AG04450 (cell line): ENCODE results near the gene TMOD2. TPM values are rescaled to one million over a fixed set of nuclear protein-coding genes. Genes with fewer than 3 reads are reported as not detected.

Experiments
- CTCF ChIA-PET: fragments of 300-600, 350-600 bp; formaldehyde crosslinking; extraction: SDS; loops from one replicate; lab custom pipeline; 2022; ENCODE audit warnings: antibody characterized with exemption, inconsistent platforms; lab: Charles Lee
- POLR2A ChIA-PET: fragments of 350-600 bp; formaldehyde crosslinking; extraction: SDS; loops from one replicate; lab custom pipeline; 2021; ENCODE audit warnings: antibody characterized with exemption, inconsistent platforms; lab: Yijun Ruan, JAX
- DNase-seq: peaks from one replicate; pipeline ENCODE4 v3.0.0-alpha.2; 2011; ENCODE audit warnings: low read depth, low spot score
- H3K27ac ChIP-seq: one replicate; pipeline ENCODE4 v1.5.1; 2012; ENCODE audit warnings: low read depth, low read length, control low read depth
- H3K27me3 ChIP-seq: one replicate; pipeline ENCODE4 v1.6.0; 2012; ENCODE audit warnings: low read length; ENCODE audit not compliant: control insufficient read depth, insufficient read depth
- H3K4me3 ChIP-seq: 2 replicates; pipeline ENCODE4 v1.5.1; 2011; ENCODE audit warnings: mild to moderate bottlenecking, low read depth, low read length, control low read depth
- H3K9me3 ChIP-seq: 2 replicates; pipeline ENCODE4 v1.5.1; 2012; ENCODE audit warnings: low read length; ENCODE audit not compliant: control insufficient read depth, insufficient read depth
- polyA plus RNA-seq: library from polyadenylated mRNA; depleted of rRNA; stranded (reverse); fragments of >200 nt; gene quantifications from 2 replicates; pipeline ENCODE4 v1.2.3, GENCODE V29; 2011
- TF ChIP-seq, protein P1 (sequence below): IDR thresholded peaks from 2 replicates; pipeline ENCODE4 v1.5.1; 2011; ENCODE audit warnings: low read depth, low read length, control low read depth, inconsistent platforms

Gene TMOD2
- polyA plus RNA-seq, 1 experiment, result 3.2 TPM

DNA sequence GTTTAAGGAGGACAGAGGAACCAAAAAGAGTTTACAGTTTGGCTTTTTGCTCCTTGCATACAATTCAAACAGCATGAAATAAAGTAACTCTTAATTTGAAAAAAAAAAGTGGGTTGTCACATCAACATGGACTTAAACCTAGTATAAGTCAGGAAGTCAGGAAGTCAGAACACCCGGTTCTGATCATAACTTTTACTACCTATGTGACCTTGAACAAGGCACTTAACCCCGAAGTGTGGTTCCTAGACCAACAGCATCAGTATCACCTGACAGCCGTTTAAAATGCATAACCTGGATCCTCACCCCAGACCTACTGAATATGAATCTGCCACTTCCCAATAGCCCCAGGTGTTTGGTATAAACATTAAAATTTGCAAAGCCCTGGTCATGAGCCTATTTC is 32.7 kb upstream of the TMOD2 start:
- TF ChIP-seq, protein P1, sequence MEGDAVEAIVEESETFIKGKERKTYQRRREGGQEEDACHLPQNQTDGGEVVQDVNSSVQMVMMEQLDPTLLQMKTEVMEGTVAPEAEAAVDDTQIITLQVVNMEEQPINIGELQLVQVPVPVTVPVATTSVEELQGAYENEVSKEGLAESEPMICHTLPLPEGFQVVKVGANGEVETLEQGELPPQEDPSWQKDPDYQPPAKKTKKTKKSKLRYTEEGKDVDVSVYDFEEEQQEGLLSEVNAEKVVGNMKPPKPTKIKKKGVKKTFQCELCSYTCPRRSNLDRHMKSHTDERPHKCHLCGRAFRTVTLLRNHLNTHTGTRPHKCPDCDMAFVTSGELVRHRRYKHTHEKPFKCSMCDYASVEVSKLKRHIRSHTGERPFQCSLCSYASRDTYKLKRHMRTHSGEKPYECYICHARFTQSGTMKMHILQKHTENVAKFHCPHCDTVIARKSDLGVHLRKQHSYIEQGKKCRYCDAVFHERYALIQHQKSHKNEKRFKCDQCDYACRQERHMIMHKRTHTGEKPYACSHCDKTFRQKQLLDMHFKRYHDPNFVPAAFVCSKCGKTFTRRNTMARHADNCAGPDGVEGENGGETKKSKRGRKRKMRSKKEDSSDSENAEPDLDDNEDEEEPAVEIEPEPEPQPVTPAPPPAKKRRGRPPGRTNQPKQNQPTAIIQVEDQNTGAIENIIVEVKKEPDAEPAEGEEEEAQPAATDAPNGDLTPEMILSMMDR, result no peak
- CTCF ChIA-PET, result no interaction called here

DNA sequence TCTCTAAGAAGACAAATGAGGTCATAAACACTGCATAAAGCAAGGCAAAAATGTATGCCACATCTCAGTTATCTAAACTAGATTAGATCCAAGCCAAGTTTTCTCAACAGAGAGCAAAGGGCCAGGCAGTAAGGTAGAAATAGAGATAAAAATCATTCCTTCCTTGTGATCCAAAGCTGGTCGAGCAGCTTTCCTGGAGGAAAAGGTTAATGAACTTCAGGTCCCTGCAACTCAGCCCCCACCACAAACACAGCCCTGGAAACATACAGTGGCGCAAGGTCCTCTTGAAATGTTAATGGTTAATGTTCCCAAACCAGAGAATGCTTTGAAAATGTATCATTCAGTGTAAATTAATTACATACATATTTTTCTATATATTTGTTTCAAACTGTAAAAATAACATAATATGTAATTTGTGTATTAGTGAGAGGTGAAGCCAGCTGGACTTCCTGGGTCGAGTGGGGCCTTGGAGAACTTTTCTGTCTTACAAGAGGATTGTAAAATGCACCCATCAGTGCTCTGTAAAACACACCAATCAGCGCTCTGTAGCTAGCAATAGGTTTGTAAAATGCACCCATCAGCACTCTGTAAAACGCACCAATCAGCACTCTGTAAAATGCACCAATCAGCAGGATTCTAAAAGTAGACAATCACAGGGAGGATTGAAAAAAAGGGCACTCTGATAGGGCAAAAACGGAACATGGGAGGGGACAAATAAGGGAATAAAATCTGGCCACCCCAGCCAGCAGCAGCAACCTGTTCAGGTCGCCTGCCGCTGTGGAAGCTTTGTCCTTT is 31.0 kb upstream of the TMOD2 start:
- Histone ChIP-seq H3K27ac (no peak overlapping the region), H3K4me3 (no peak overlapping the region), H3K9me3 (no peaks in the 10 kb centered on the region), H3K27me3 (no peaks in the 10 kb centered on the region)
- CTCF ChIA-PET, result interaction anchor here (1.2 kb wide), 1 partner anchor 70 kb away, joined by 3 read pairs; no protein-coding TSS in a partner anchor
- no peak for DNase-seq
- TF ChIP-seq, protein P1, result no peak
- POLR2A ChIA-PET, result no interaction called here

More for the DNA sequence above, 32.7 kb upstream of the TMOD2 start:
- Histone ChIP-seq H3K9me3 (no peaks in the 10 kb centered on the region), H3K27ac (no peak overlapping the region), H3K27me3 (no peaks in the 10 kb centered on the region), H3K4me3 (no peak overlapping the region)
- no peak for DNase-seq
- POLR2A ChIA-PET, result no interaction called here

DNA sequence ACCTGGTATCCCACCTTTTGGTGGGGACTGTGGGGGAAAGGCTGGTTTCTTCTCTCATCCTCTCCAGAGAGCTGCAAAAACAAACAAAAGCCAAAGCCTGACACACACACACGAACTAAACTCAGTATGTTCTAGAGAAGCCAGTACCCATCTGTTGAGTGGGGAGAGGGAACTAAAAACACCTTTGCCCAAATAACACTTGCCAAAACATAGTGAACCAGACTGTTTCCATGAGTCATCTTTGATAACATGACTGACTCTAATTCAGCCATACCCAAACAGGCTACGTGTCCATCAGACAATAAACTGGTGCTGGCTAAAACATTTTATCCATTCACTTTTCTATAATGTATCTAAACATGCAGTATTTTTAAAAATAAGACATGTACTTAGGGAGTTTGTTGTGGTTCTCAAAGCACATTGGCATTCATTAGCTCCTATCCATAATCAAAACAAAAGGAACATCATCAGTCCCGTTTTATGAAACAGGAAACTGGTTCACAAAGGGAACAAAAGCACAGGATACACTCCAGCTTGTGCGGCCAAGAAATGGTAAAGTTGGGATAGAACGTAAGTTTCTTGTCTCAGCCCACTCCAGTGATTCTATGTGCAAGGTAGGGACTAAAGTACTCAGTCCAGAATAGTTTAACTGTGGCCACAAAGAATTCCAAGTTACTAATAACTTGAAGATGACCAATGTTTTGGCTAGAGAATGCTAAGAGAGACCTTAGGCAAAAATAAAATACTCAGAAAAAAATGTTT is 30.0 kb upstream of the TMOD2 start:
- no peaks in the 10 kb centered on the region for H3K9me3 ChIP-seq
- TF ChIP-seq, protein P1, result no peak
- ChIA-PET POLR2A (no interaction called here), CTCF (interaction anchor here (0.6 kb wide), 1 partner anchor 56 kb away, joined by 3 read pairs; no protein-coding TSS in a partner anchor)
- no peak overlapping the region for H3K27ac ChIP-seq
- H3K4me3 ChIP-seq, result no peak overlapping the region
- DNase-seq, result no peak
- H3K27me3 ChIP-seq, result no peaks in the 10 kb centered on the region

DNA sequence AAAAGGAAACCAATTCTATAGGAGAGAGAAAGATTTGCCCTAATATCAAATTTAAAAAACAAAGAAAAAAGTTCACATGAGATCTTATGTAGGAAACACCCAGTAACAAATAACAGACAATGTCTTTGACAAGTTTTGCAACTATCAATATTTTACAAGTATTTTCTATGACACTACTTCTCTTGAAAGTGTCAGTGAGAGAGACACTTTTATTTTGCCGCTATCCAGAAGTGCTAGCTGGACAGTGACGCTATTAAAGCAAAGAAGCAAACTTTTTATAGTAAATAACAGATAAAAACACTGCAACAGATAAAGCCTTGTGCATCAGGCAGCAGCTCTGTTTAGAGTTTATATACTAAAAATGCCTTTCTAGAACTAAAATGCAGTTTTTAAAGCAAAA is 27.2 kb upstream of the TMOD2 start:
- POLR2A ChIA-PET, result interaction anchor here (0.6 kb wide), 1 partner anchor 74 kb away, joined by 4 read pairs; no protein-coding TSS in a partner anchor
- CTCF ChIA-PET, result interaction anchor here (2.2 kb wide), 1 partner anchor 52 kb away, joined by 7 read pairs; no protein-coding TSS in a partner anchor
- H3K9me3 ChIP-seq, result no peaks in the 10 kb centered on the region
- H3K4me3 ChIP-seq, result no peak overlapping the region
- no peak for DNase-seq
- H3K27me3 ChIP-seq, result no peaks in the 10 kb centered on the region
- H3K27ac ChIP-seq, result no peak overlapping the region
- TF ChIP-seq, protein P1, result no peak
